ENCODE data around the gene RORC.

RORC gene

GRCh38 chr1:151840421-151840820, 8.8 kb upstream of the RORC start:
- no peak for DNase-seq (ENCODE audit: low read depth)
- TF ChIP-seq, protein P1, sequence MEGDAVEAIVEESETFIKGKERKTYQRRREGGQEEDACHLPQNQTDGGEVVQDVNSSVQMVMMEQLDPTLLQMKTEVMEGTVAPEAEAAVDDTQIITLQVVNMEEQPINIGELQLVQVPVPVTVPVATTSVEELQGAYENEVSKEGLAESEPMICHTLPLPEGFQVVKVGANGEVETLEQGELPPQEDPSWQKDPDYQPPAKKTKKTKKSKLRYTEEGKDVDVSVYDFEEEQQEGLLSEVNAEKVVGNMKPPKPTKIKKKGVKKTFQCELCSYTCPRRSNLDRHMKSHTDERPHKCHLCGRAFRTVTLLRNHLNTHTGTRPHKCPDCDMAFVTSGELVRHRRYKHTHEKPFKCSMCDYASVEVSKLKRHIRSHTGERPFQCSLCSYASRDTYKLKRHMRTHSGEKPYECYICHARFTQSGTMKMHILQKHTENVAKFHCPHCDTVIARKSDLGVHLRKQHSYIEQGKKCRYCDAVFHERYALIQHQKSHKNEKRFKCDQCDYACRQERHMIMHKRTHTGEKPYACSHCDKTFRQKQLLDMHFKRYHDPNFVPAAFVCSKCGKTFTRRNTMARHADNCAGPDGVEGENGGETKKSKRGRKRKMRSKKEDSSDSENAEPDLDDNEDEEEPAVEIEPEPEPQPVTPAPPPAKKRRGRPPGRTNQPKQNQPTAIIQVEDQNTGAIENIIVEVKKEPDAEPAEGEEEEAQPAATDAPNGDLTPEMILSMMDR (conservative IDR thresholded peaks at IDR 0.05; ENCODE audit: low read depth, low read length), result no peak
- no peak overlapping the region for H3K4me3 ChIP-seq (ENCODE audit: low read depth, low read length)

DNA sequence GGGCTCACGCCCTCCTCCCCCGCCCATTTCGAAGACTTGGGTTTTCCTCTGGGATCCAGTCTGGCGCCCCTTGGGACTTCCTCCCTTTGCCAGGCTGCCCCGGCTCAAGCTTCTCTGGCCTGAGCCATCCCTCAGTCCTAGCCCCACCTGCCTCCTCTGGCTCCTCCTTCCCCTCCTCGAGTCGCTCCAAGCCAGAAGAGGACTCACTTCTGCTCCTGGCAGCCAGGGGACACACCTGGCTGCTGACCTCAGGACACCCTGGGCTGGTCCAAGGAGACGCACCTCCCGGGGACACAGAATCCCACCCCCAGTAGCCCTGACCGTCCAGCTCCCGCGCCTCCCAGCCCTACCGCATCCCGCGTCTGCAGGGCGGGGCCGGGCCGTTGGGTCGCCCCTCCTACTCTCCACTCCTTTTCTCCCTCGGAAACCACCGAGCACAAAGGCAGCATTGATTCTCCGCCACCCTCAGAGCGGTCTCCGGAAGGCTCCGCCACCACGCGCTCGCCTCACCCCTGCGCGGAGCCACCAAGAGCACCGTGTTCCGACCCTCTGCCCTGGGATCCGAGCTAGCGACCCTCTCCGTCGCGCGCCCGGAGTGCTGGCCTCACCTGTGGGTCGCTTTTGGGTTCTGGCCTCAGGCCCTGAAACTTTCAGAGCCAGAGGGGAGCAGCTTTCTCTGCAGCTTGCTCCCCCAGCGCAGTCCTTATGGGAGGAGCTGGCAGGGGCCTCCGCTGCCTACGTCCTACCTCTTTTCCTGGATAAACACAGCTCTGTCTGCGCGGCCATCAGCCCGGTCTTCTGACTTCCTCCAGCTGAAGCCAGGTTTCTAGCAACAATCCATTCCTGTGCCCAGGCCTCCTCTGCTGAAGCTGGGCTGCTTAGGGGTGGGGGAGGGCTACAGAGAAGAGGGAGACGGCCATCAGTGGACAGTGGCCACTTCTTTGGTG, 8.1 kb upstream of the RORC start, which contains the start of gene C2CD4D:
Gene C2CD4D, minus strand, starts transcription at position 364 of the 947 bp plus-strand sequence. CDS start 831 bp downstream, outside the sequence.
- peak; percentile 25 for DNase-seq (ENCODE audit: low read depth)
- TF ChIP-seq, protein P1 (conservative IDR thresholded peaks at IDR 0.05; ENCODE audit: low read depth, low read length), result no peak
- H3K4me3 ChIP-seq (ENCODE audit: low read depth, low read length), result peak within 1 kb of the TSS; percentile 39

GRCh38 chr1:151839082-151839412, 7.4 kb upstream of the RORC start:
- no peak for DNase-seq (ENCODE audit: low read depth)
- peak overlapping the region; percentile 2 for H3K4me3 ChIP-seq (ENCODE audit: low read depth, low read length)
- TF ChIP-seq, protein P1 (conservative IDR thresholded peaks at IDR 0.05; ENCODE audit: low read depth, low read length), result no peak

GRCh38 chr1:151838222-151839081, 6.8 kb upstream of the RORC start:
- no peak for DNase-seq (ENCODE audit: low read depth)
- TF ChIP-seq, protein P1 (conservative IDR thresholded peaks at IDR 0.05; ENCODE audit: low read depth, low read length), result no peak
- H3K4me3 ChIP-seq (ENCODE audit: low read depth, low read length), result peak overlapping the region; percentile 30

DNA sequence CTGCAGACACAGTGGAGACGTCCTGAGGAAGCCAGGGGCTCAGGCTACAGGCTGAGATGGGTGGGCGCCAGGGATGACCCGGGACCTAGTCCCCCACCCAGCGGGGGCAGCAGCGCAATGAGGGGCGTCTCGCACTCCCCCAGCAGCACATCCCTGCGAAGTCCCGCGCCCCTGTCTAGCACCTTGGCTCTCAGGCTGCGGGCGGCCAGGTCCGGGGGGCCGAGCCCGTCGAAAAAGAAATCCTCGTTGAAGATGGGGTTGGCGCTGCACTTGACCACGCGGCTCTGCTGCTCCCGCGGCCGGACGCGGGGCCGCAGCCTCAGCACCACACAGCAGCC, 6.3 kb upstream of the RORC start:
- TF ChIP-seq, protein P1 (conservative IDR thresholded peaks at IDR 0.05; ENCODE audit: low read depth, low read length), result no peak
- DNase-seq (ENCODE audit: low read depth), result no peak
- H3K4me3 ChIP-seq (ENCODE audit: low read depth, low read length), result no peak overlapping the region

DNA sequence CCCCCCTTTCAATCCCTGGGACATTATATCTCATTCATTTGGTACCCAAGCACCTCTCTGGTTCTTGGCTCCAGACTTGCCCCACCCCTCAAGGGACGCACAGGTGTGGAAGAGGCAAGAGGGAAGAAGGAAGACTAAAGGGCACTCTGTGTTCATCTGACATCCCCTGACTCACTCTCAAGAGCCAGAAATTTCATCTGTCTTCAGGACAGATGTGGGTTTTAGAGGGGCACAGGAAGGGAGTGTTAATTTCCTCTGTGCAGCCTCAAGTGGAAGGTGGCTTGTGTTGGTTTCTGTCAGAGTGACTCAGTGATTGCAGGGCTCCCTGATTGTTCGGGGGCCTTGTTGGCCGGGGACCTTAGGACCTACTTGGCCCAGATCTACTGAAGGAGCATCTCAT, 5.6 kb upstream of the RORC start:
- TF ChIP-seq, protein P1 (conservative IDR thresholded peaks at IDR 0.05; ENCODE audit: low read depth, low read length), result no peak
- no peak for DNase-seq (ENCODE audit: low read depth)
- H3K4me3 ChIP-seq (ENCODE audit: low read depth, low read length), result no peak overlapping the region

Measured in choroid plexus epithelial cell (primary cell).